ENCODE measurements around the gene ADGRA1.

DNA sequence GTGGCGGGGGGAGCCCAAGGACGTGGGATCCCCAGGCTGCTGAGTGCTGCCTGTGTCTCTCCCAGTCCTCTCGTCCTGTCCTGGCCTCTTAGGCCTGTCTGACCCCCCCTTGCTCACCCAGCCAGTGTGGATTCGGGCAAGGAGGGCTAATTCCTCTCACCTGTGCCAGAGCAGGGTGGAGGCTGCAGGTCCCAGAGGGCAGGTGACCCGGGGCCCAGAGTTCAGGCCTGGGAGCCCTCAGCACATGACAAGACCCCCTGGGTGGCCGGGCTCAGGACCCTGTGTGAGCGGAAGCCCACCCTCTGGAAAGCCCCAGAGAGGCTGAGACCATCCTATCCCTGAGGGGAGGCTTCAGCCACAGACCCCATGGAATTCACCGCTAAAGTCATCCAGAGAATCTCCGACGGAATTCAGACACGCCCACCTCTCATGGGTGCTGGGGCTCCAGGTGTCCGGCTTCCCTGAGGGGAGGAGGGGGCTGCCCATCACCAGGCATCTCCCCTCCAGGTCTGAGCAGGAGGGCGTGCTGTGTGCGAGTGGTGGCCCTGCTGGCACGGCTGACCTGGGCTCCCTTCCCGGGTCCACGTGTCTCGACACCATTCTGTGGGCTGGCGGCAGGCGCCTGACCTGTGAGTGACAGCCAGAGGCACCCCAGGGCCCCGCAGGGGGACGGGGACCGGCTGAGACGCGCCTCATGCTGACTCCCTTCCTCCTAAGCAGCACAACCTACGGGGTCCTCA, 77.3 kb downstream of the ADGRA1 start:
- TF ChIP-seq, protein P1, sequence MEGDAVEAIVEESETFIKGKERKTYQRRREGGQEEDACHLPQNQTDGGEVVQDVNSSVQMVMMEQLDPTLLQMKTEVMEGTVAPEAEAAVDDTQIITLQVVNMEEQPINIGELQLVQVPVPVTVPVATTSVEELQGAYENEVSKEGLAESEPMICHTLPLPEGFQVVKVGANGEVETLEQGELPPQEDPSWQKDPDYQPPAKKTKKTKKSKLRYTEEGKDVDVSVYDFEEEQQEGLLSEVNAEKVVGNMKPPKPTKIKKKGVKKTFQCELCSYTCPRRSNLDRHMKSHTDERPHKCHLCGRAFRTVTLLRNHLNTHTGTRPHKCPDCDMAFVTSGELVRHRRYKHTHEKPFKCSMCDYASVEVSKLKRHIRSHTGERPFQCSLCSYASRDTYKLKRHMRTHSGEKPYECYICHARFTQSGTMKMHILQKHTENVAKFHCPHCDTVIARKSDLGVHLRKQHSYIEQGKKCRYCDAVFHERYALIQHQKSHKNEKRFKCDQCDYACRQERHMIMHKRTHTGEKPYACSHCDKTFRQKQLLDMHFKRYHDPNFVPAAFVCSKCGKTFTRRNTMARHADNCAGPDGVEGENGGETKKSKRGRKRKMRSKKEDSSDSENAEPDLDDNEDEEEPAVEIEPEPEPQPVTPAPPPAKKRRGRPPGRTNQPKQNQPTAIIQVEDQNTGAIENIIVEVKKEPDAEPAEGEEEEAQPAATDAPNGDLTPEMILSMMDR (conservative IDR thresholded peaks at IDR 0.05; ENCODE audit: low read length), result no peak
- no peak for TF ChIP-seq EZH2phosphoT487 (IDR thresholded peaks at IDR 0.05; ENCODE audit: borderline replicate concordance)
